ENCODE measurements around the gene CPB2.

DNA sequence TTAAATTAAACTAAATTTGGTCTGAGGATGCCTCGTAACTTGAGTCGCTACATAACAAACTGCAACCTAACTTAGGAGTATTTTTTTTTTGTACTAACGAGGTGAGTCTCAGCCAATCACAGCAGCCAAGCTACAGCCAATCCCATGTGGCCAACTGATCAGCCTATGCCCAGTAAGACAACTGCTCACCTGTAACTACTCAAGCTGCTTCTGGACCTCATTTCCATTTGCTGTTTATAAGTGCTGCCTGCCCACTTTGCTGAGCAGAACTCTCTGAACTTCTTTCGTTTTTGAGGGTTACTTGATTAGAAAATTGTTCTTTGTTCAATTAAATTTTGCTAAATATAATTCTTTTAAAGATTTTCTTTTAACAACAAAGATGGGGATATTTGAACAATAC, 3.8 kb downstream of the CPB2 start:
- TF ChIP-seq POLR2A (IDR thresholded peaks at IDR 0.05) = no peak
- TF ChIP-seq, protein P1, sequence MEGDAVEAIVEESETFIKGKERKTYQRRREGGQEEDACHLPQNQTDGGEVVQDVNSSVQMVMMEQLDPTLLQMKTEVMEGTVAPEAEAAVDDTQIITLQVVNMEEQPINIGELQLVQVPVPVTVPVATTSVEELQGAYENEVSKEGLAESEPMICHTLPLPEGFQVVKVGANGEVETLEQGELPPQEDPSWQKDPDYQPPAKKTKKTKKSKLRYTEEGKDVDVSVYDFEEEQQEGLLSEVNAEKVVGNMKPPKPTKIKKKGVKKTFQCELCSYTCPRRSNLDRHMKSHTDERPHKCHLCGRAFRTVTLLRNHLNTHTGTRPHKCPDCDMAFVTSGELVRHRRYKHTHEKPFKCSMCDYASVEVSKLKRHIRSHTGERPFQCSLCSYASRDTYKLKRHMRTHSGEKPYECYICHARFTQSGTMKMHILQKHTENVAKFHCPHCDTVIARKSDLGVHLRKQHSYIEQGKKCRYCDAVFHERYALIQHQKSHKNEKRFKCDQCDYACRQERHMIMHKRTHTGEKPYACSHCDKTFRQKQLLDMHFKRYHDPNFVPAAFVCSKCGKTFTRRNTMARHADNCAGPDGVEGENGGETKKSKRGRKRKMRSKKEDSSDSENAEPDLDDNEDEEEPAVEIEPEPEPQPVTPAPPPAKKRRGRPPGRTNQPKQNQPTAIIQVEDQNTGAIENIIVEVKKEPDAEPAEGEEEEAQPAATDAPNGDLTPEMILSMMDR (IDR thresholded peaks at IDR 0.05 in 8 of 11, conservative IDR thresholded peaks at IDR 0.05 in 3 of 11) = no peak
